Stomach smooth muscle (tissue), 2 donors: ENCODE measurements around the gene MAN1C1.
A peak's percentile ranks its signal among the peaks of the same experiment; 100 is the strongest.

Experiments
- H3K27ac ChIP-seq: one replicate; pipeline ENCODE4 v1.7.0; 2013; ENCODE audit warnings: mild to moderate bottlenecking, low read length, inconsistent platforms
- H3K27me3 ChIP-seq, 2 donors: one replicate each; pipeline ENCODE4 v1.7.0; 2013; ENCODE audit warnings: low read length in 2 of 2; ENCODE audit not compliant: insufficient read depth in 2 of 2, control insufficient read depth in 1 of 2
- H3K36me3 ChIP-seq, 2 donors: one replicate each; pipeline ENCODE4 v1.7.0; 2013; ENCODE audit warnings: low read length in 2 of 2; ENCODE audit not compliant: control insufficient read depth in 2 of 2, insufficient read depth in 2 of 2
- H3K4me1 ChIP-seq: one replicate; pipeline ENCODE4 v1.7.0; 2013; ENCODE audit warnings: low read length; ENCODE audit not compliant: control insufficient read depth, insufficient read depth
- H3K4me3 ChIP-seq, 2 donors: one replicate each; pipeline ENCODE4 v1.7.0; 2013; ENCODE audit warnings: low read length in 2 of 2
- H3K9ac ChIP-seq, 2 donors: one replicate each; pipeline ENCODE4 v1.7.0; 2013; ENCODE audit warnings: low read length in 2 of 2, mild to moderate bottlenecking in 1 of 2
- H3K9me3 ChIP-seq, 2 donors: one replicate each; pipeline ENCODE4 v1.7.0; 2013; ENCODE audit warnings: low read length in 2 of 2; ENCODE audit not compliant: control insufficient read depth in 2 of 2
- donor health status: healthy.
- donor health status: Pancreatic carcinoma.

The MAN1C1 gene

GRCh38 chr1:25809283-25809926 is 192.8 kb downstream of the MAN1C1 start:
- Histone ChIP-seq H3K4me1 (peaks cover 40% of the 10 kb centered on the region), H3K27ac (no peak overlapping the region), H3K9ac (no peak overlapping the region), H3K4me3 (no peak overlapping the region), H3K27me3 (no peaks in the 10 kb centered on the region), H3K9me3 (no peaks in the 10 kb centered on the region), H3K36me3 (peaks cover 29 to 41% of the 10 kb centered on the region in 2 donors)

GRCh38 chr1:25809929-25810328 is 193.3 kb downstream of the MAN1C1 start:
- Histone ChIP-seq H3K4me3 (no peak overlapping the region), H3K9ac (no peak overlapping the region), H3K9me3 (no peaks in the 10 kb centered on the region), H3K27ac (no peak overlapping the region), H3K36me3 (peaks cover 28 to 45% of the 10 kb centered on the region in 2 donors), H3K4me1 (peaks cover 37% of the 10 kb centered on the region), H3K27me3 (no peaks in the 10 kb centered on the region)

GRCh38 chr1:25810341-25811299 is 194.0 kb downstream of the MAN1C1 start:
- peaks cover 30% of the 10 kb centered on the region for H3K4me1 ChIP-seq
- H3K4me3 ChIP-seq = no peak overlapping the region
- H3K27me3 ChIP-seq = no peaks in the 10 kb centered on the region
- no peak overlapping the region for H3K27ac ChIP-seq
- peaks cover 25 to 44% of the 10 kb centered on the region in 2 donors for H3K36me3 ChIP-seq
- H3K9me3 ChIP-seq = no peaks in the 10 kb centered on the region
- no peak overlapping the region for H3K9ac ChIP-seq

GRCh38 chr1:25811384-25812082 is 194.9 kb downstream of the MAN1C1 start:
- Histone ChIP-seq H3K9ac (no peak overlapping the region), H3K4me3 (no peak overlapping the region), H3K4me1 (peaks cover 23% of the 10 kb centered on the region), H3K9me3 (no peaks in the 10 kb centered on the region), H3K36me3 (peaks cover 22 to 47% of the 10 kb centered on the region in 2 donors), H3K27me3 (no peaks in the 10 kb centered on the region), H3K27ac (no peak overlapping the region)

GRCh38 chr1:25813071-25813733 is 196.6 kb downstream of the MAN1C1 start:
- Histone ChIP-seq H3K4me3 (no peak overlapping the region), H3K27me3 (no peaks in the 10 kb centered on the region), H3K9me3 (no peaks in the 10 kb centered on the region), H3K27ac (no peak overlapping the region), H3K36me3 (peaks cover 22 to 45% of the 10 kb centered on the region in 2 donors), H3K9ac (peak overlapping the region in 1 of 2 donors; percentile 15), H3K4me1 (peaks cover 10% of the 10 kb centered on the region)

GRCh38 chr1:25813734-25814471 is 197.3 kb downstream of the MAN1C1 start:
- H3K9ac ChIP-seq = no peak overlapping the region

GRCh38 chr1:25814549-25815087 is 198.0 kb downstream of the MAN1C1 start:
- Histone ChIP-seq H3K27ac (no peak overlapping the region), H3K4me3 (no peak overlapping the region), H3K27me3 (no peaks in the 10 kb centered on the region), H3K9ac (no peak overlapping the region), H3K9me3 (no peaks in the 10 kb centered on the region), H3K36me3 (peaks cover 22 to 36% of the 10 kb centered on the region in 2 donors), H3K4me1 (peaks cover 22% of the 10 kb centered on the region)

More at GRCh38 chr1:25813734-25814471, 197.3 kb downstream of the MAN1C1 start:
- Histone ChIP-seq H3K36me3 (peaks cover 22 to 43% of the 10 kb centered on the region in 2 donors), H3K9me3 (no peaks in the 10 kb centered on the region), H3K27ac (no peak overlapping the region), H3K27me3 (no peaks in the 10 kb centered on the region), H3K4me1 (peaks cover 16% of the 10 kb centered on the region), H3K4me3 (no peak overlapping the region)

GRCh38 chr1:25815208-25816111 is 198.9 kb downstream of the MAN1C1 start:
- H3K9ac ChIP-seq = no peak overlapping the region
- H3K9me3 ChIP-seq = no peaks in the 10 kb centered on the region
- H3K4me3 ChIP-seq = no peak overlapping the region
- peaks cover 22 to 34% of the 10 kb centered on the region in 2 donors for H3K36me3 ChIP-seq
- H3K27ac ChIP-seq = no peak overlapping the region
- no peaks in the 10 kb centered on the region for H3K27me3 ChIP-seq
- peaks cover 22% of the 10 kb centered on the region for H3K4me1 ChIP-seq

- Histone ChIP-seq H3K9ac (no peak overlapping the region), H3K36me3 (peaks cover 21 to 34% of the 10 kb centered on the region in 2 donors)
These were observed 199.6 kb downstream of the MAN1C1 start for GRCh38 chr1:25816112-25816718.

More at GRCh38 chr1:25816112-25816718, 199.6 kb downstream of the MAN1C1 start:
- Histone ChIP-seq H3K27ac (no peak overlapping the region), H3K4me3 (no peak overlapping the region), H3K9me3 (no peaks in the 10 kb centered on the region), H3K27me3 (no peaks in the 10 kb centered on the region), H3K4me1 (peaks cover 23% of the 10 kb centered on the region)
